K562 (cell line): Measurements from ENCODE around the gene MPC2. TPM values are rescaled to one million over a fixed set of nuclear protein-coding genes. Genes with fewer than 3 reads are reported as not detected.

ENCODE experiments used
- BRD9 ChIP-seq: fragments of 450-650 bp; IDR thresholded peaks from 2 replicates; pipeline ENCODE4 v1.6.1; 2018; ENCODE audit warnings: low read depth; ENCODE audit not compliant: partially characterized antibody
- CHD7 ChIP-seq: fragments of 200-600 bp; sonication (generic); IDR thresholded peaks from one replicate; pipeline ENCODE4 v1.6.1; 2012; ENCODE audit warnings: mild to moderate bottlenecking, low read depth, low read length, inconsistent platforms
- HMG20A ChIP-seq: fragments of 450-650 bp; formaldehyde crosslinking; conservative IDR thresholded peaks from 2 replicates; pipeline ENCODE4 v1.4.0; 2020; ENCODE audit warnings: mild to moderate bottlenecking, mixed read lengths
- ILK ChIP-seq: fragments of 450-650 bp; IDR thresholded peaks from 2 replicates; pipeline ENCODE4 v1.6.1; 2016; ENCODE audit warnings: missing genetic modification characterization, low read depth, mild to moderate bottlenecking, missing compliant biosample characterization, moderate library complexity, borderline replicate concordance
- MLX ChIP-seq, 2 experiments: fragments of 450-650 bp in 1 of 2; sonication (generic) in 1 of 2; formaldehyde crosslinking; conservative IDR thresholded peaks; 2 replicates each; pipeline versions ENCODE4 v1.4.0 to v1.8.1; 2020 to 2022; ENCODE audit warnings: mild to moderate bottlenecking in 1 of 2, missing genetic modification reagents in 1 of 2
- PBX2 ChIP-seq, 2 experiments: IDR thresholded peaks in 1 of 2; conservative IDR thresholded peaks in 1 of 2; 2 replicates each; pipeline ENCODE4 v1.6.1; 2016; ENCODE audit warnings: low read depth in 2 of 2, mild to moderate bottlenecking in 1 of 2, missing compliant biosample characterization in 1 of 2, missing genetic modification characterization in 1 of 2, moderate library complexity in 1 of 2
- POLR2H ChIP-seq: IDR thresholded peaks from 2 replicates; pipeline ENCODE4 v1.6.1; 2016; ENCODE audit warnings: missing genetic modification characterization, low read depth, mild to moderate bottlenecking, control low read depth, missing compliant biosample characterization, moderate library complexity
- ZBED1 ChIP-seq: IDR thresholded peaks from 2 replicates; pipeline ENCODE4 v1.6.1; 2014
- ZNF174 ChIP-seq: fragments of 250-450 bp; sonication (Bioruptor Pico); IDR thresholded peaks from 2 replicates; pipeline ENCODE4 v1.4.0; 2020; ENCODE audit warnings: mild to moderate bottlenecking
- ZNF75A ChIP-seq: fragments of 450-650 bp; formaldehyde crosslinking; IDR thresholded peaks from 2 replicates; pipeline ENCODE4 v1.4.0; 2020; ENCODE audit warnings: mild to moderate bottlenecking
- ZZZ3 ChIP-seq: fragments of 450-650 bp; IDR thresholded peaks from 2 replicates; pipeline ENCODE4 v1.6.1; 2016; ENCODE audit warnings: antibody characterized with exemption, mild to moderate bottlenecking, moderate library complexity
- polyA plus RNA-seq, 8 experiments: library from polyadenylated mRNA; depleted of rRNA in 4 of 8; stranded (reverse) in 5 of 8; unstranded in 3 of 8; fragments of >200 nt; fragmentation: Nextera tagmentation in 2 of 8; fragmentation: Illumina TruSeq in 1 of 8; extraction: Ambion mirVana in 2 of 8; extraction: Trizol in 1 of 8; gene quantifications; 2 replicates each; pipeline versions ENCODE4 v1.2.1 to v1.2.3, GENCODE V29; 2011 to 2014; ENCODE audit warnings: inconsistent platforms in 1 of 8, missing spikeins in 1 of 8
- total RNA-seq, 7 experiments: library from RNA; depleted of rRNA in 6 of 7; stranded (reverse); fragments of >200 nt in 6 of 7; fragmentation: Illumina TruSeq in 2 of 7; extraction: Trizol in 2 of 7; gene quantifications; 2 replicates each; pipeline versions ENCODE4 v1.2.1 to v1.2.3, GENCODE V29; 2011 to 2021; ENCODE audit warnings: low replicate concordance in 1 of 7

The MPC2 gene
- total and polyA plus RNA-seq, 9 of the 15 experiments (the other 6 are each of a cell fraction or from before 2014, with no cell fraction given): 70.7 to 179 (median 144) TPM

- TF ChIP-seq PBX2 (CRISPR knock-in tag; IDR thresholded peaks at IDR 0.05; ENCODE audit: low read depth): no peak
- TF ChIP-seq PBX2 (tag; conservative IDR thresholded peaks at IDR 0.05; ENCODE audit: low read depth): no peak
- no peak for TF ChIP-seq ZNF75A (CRISPR knock-in tag)
- TF ChIP-seq CHD7: no peak
- no peak for TF ChIP-seq HMG20A (CRISPR knock-in tag)
- no peak for TF ChIP-seq ZBED1
- no peak for TF ChIP-seq ZZZ3
- TF ChIP-seq POLR2H (tag): no peak; the same call in none of the 2 replicates
- no peak for TF ChIP-seq ZNF174
- TF ChIP-seq MLX (CRISPR knock-in tag; conservative IDR thresholded peaks at IDR 0.05): no peak
- TF ChIP-seq ILK (tag): no peak
- TF ChIP-seq BRD9: no peak
These were observed at the start of gene MPC2 (continued) for GRCh38 chr1:167936930-167937708.
